Stimulated activated CD4-positive, alpha-beta T cell treated with anti-CD3 and anti-CD28 coated beads, Interleukin-2, amount 100 ng/mL, for 4 hours (primary cell): ENCODE data around the gene LINGO3.

ENCODE experiments used
- DNase-seq: peaks from one replicate; pipeline ENCODE4 v3.0.0-alpha.2; 2020; ENCODE audit warnings: low read depth

The LINGO3 gene

DNA sequence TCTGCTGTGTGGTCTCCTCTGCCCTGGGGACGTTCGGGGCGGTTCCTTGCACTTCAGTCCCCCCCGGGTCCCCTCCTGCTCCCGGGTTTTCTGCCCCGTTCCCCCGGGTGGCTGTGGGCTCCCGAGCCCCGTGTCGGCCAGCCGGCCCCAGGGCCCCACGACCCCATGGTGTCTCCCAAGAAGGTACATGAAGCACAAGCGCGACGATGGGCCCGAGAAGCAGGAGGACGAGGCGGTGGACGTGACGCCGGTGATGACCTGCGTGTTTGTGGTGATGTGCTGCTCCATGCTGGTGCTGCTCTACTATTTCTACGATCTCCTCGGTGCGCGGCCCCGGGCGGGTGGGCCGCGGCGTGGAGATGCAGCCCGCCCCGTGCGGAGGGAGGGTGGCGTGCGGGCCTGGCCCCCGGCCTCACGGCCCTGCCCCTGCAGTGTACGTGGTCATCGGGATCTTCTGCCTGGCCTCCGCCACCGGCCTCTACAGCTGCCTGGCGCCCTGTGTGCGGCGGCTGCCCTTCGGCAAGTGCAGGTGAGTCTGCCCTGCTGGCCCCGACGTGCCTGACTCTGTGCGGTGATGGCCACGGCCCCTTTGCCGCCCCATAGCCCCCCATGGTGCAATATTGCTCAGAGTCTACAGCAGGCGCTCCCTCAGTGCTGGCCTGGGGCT lies 31.8 kb upstream of the LINGO3 start:
- DNase-seq = no peak

DNA sequence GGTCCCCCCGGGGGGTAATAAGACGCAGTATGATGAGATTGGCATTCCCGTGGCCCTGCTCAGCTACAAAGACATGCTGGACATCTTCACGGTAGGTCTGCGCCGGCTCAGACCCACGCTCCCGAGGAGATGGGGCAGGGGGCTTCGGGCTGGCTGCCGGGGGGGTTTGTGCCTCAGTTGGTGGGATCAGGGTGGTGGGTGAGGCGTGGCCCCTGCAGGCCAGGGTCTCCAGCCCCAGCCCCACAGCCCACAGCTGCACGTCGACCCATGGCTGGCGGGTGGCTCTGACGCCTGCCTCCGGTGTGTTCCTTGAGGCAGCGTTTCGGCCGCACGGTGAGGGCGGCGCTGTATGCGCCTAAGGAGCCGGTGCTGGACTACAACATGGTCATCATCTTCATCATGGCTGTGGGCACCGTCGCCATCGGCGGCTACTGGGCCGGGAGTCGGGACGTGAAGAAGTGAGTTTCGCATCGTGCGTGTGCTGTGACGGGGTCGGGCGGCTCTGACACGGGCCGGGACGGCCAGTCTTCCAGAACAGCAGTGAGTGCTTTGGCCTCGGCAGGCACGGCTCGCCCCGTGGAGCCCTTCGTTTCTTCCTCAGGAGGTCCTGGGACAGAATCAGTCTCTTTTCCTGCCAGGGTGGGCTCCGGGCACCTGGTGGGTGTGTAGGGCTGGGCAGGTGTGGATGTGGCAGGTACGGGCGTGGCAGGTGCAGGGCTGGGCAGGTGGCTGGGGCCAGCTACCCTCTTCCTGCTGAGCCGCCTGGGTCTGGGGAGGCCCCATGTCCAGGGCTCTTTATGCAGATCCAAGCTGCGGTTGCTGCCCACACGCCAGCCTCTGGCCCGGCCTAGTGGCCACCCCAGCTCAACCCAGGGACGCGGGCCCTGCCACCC lies 31.0 kb upstream of the LINGO3 start:
- no peak for DNase-seq

DNA sequence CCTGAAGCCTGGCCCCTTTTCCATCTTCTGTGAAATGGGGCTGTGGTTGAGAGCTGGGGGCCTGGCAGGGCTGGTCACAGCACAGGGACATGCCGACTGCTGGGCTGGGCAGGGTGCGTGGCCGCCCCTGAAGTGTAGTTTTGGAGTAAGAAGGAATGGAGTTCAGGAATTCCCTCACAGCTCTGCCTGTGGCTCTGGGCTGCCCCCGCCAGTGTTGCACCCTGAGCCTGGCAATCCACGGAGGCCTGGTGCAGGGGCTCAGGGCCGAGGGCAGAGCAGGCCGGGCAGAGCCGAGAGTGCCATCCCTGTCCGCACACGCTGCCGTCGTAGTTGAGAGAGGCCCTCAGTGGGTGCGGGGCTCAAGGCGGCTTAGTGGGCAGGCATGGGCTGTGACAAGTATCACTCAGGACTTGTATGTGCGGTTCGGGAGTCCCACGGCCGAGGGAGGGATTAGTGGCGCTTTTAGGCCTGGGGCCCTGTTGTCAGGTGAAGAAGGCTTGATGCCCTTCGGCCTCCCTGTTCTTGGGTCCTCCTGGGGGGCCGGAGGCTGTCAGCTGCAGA lies 30.2 kb upstream of the LINGO3 start:
- DNase-seq = no peak

DNA sequence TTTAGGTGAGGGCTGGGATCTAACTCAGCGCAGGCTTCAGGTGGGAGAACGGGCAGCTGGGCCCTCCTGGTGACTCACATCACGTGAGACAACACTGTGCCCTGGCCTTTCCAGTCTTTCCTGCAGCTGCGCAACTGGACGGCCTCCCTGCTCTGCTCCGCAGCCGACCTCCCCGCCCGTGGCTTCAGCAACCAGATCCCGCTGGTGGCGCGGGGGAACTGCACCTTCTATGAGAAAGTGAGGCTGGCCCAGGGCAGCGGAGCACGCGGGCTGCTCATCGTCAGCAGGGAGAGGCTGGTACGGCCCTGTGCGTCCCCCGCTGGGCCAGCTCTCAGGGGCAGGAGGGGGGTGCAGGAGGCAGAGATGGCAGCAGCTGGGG lies 29.4 kb upstream of the LINGO3 start:
- DNase-seq = no peak

DNA sequence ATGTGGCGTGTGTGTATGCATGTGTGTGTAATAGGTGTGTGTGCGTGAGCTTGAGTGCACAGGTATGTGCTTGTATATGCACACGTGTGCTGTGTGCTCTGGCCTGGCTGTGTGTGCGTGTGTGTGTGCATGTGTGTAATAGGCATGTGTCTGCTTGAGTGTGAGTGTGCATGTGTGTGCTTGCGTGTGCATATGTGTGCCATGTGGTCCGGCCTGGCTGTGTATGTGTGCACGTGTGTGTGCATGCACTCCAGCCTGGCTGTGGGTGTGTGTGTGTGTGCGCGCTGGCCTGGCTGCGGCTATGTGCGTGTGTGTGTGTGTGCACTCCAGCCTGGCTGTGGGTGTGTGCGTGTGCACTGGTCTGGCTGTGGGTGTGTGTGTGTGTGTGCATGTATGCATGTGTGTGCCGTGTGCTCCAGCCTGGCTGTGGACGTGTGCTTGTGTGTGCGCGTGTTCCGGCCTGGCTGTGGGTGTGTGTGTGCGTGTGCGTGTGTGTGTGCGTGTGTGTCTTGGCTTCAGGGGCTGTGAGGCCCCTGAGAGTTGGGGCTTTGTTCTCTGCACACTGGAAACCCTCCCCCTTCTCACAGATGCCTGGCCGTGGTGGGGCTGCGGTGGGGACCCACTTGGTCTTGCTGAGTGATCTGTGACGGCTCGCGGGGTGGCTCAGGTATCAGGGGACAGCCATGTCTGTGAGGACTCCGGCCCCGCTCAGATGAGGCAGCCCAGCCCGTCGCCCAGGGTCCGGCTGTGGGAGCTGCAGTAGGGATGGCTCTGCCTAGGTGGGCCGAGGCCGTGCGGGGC lies 28.8 kb upstream of the LINGO3 start:
- DNase-seq = no peak

DNA sequence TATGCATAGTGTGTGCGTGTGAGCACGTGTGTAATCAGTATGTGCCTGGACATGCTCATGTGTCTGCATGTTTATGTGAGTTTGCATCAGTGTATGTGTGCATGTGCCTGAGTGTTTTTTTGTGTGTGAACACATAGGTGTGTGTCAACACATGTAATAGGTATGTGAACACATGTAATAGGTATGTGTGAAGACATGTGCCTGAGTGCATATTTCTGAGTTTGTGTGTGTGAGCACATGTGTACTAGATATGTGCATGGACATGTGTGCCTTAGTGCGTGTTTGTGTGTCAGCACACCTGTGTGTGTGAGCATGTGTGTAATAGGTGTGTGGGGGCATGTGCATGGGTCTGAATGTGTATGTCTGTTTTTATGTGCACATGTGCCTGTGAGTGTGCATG lies 27.9 kb upstream of the LINGO3 start:
- DNase-seq = no peak

DNA sequence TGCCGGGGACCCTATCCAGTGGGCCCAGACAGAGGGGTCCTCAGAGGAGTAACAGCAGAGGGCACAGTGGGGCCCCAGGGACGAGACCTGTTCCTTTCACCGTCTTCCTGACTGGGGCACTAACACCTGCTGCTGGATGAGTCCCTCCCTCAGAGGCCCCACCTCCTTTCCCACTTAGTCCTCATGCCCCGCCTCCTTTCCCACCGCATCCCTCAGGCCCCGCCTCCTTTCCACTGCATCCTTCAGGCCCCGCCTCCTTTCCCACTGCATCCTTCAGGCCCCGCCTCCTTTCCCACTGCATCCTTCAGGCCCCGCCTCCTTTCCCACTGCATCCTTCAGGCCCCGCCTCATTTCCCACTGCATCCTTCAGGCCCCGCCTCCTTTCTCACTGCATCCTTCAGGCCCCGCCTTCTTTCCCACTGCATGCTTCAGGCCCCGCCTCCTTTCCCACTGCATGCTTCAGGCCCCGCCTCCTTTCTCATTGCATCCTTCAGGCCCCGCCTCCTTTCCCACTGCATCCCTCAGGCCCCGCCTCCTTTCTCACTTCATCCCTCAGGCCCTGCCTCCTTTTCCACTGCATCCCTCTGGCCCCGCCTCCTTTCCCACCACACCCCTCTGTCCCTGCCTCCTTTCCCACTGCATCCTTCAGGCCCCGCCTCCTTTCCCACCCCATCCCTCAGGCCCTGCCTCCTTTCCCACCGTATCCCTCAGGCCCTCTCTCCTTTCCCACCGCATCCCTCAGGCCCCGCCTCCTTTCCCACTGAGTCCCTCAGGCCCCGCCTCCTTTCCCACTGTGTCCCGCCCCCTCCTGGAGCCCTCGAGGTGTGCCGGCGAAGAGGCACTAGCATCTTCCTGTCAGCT lies 27.3 kb upstream of the LINGO3 start:
- DNase-seq = no peak

DNA sequence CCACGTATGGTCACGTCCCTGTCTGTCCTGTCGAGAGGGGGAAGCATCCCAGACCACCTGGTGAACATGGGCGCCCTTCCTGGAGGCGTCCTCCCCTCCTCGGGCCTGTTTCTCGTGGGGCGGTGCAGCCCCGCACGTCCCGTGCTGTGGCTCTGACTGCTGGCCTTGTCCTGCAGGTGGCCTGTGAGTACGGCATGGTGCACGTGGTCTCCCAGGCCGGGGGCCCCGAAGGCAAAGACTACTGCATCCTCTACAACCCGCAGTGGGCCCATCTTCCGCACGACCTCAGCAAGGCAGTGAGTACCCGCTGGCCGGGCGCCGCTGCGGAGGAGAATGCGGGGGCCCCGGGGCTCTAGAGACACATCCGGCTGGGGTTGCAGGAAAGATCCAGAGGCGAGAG lies 26.5 kb upstream of the LINGO3 start:
- no peak for DNase-seq

DNA sequence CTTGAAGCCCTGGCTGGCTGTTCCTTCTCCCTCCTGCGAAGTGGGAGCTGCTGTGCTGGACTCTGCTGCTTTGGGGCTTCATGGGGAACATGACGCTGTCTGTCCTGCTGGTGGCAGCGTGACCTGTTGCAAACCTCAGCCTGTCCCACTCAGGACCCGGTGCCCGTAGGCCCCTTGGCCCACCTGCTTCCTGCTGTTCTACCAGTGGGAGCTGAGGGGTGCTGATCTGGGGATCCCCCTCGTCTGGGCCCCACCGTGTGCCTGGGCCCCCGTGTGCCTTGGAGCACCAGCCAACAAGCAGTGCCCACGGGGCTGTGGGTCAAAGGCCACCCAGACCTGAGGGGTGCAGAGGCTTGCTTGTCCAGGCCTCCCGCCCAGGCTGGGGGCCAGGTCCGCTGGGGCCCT lies 25.9 kb upstream of the LINGO3 start:
- DNase-seq = no peak

DNA sequence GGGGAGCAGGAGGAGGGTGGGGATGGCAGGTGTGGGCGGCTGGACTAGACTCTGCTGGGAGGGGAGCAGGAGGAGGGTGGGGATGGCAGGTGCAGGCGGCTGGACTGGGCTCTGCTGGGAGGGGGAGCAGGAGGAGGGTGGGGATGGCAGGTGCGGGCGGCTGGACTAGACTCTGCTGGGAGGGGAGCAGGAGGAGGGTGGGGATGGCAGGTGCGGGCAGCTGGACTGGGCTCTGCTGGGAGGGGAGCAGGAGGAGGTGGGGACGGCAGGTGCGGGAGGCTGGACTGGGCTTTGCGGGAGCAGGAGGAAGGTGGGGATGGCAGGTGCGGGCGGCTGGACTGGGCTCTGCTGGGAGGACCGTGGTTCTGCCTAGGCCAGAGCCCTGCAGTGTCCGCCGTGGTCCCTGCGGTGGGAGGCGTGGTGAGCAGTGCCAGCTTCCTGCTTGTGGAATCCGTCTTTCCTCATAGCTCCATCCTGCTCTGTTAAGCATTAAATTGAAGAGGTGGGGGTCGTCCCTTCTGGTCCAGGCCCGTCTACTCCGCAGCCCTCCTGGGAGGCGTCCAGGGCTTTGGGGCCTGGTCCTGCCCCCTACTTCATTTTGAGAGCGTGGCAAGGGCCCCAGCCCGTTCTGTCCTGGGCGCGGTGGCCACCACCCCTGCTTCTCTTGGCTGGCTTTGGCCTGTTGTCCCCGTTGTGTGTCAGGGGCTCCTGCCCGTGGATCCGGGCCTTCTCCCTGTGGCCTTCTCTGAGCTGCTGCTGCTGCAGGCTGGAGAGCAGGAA lies 25.3 kb upstream of the LINGO3 start:
- DNase-seq = no peak

DNA sequence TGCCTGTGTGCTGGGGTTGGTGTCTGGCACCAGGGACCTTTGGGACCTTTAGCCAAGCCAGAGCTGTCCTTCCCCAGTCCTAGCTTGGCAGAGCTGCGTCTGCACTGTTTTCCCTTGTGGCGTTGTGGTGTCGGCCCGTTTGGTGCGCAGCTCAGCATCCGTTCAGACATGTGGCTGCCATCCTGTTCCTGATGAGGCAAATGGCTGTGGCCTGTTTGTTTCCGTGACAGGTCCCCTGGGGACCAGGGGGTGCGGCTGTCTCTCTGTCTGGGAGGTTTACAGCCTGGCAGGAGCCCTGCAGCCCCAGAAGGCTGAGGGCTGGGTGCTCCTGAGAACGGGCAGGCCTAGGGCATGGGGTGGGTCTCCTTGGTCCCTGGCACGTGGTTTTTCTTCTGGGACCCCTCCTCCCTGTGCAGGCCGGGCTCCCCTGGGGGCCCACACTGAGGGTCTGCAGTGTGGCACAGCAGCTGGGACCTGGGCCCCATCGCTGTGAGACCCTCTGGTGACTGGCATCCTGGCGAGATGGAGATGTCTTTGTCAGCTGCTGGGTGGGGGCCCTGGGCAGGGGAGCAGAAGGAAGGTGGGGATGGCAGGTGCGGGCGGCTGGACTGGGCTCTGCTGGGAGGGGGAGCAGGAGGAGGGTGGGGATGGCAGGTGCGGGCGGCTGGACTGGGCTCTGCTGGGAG lies 24.5 kb upstream of the LINGO3 start:
- no peak for DNase-seq

DNA sequence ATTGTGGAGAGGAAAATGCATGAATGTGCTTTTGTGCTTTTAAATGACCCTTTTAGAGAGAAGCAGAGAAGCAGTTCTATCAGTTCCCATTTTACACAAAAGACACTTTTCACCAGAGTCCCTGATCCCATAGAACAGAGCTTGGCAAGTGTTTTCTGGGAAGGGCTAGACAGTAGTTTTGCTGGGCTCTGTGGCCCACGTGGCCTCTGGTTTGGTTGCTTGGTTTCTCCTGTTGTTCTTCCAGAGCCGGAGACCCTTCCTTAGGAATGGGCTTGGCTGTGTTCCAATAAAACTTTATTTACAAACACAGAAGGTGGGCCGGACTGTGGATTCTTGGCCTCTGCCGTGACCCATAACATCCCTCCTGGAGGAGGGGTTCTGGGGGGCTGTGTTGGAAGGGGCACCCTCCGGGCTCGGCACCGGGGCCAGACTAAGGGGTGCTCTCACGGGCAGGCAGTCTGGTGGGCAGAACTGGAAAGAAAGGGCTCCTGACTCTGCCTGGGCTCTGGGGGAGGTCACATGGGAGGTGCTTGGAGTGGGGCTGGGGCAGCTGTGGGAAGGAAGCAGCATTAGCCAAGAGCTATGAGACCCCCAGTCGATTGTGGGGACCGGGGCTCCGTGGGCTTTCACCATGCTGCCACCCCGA lies 23.8 kb upstream of the LINGO3 start:
- no peak for DNase-seq

DNA sequence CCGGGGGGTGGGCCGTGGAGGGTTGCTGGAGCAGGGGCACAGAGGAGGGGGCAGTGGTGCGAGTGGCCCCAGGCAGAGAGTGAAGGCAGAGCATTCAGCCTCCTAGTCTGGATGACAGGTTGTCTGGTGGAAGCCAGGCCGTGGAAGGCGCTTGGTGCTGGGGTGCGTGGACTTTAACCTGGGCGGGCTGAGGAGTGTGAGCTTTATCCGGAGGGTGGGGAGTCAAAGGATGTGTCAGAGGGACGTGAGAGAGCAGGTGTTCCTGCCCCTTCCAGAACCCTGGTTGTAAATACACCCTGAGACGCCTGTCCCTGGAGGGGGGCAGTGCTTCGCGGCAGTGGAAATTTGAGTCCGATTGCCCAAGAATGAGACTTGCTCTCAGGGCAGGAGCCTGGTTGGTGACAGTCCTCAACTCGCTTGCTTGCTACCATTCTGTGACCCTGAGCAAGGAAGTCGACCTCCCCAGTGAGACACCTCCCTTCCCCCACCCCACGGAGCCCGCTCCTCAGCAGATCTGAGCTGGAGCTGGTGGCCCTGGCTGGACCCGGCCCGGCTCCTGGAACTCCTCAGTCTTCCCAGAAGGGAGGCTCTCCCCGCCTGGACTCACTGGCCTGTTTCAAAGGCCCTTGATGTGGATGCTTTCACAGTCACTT lies 22.8 kb upstream of the LINGO3 start:
- DNase-seq = no peak

DNA sequence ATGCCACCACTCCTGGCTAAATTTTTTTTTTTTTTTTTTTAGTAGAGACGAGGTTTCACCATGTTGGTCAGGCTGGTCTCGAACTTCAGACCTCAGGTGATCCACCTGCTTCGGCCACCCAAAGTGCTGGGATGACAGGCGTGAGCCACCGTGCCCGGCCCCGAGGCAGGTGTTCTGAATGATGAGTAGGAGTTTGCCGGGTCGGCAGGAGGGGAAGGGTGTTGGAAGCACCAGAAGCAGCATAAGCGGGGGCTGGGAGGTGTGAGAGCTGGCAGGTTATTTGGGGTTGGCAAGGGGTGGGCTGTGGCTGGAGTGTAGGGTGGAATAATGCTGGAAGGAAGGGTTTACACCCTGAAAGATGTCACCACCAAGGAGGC lies 22.3 kb upstream of the LINGO3 start:
- no peak for DNase-seq

DNA sequence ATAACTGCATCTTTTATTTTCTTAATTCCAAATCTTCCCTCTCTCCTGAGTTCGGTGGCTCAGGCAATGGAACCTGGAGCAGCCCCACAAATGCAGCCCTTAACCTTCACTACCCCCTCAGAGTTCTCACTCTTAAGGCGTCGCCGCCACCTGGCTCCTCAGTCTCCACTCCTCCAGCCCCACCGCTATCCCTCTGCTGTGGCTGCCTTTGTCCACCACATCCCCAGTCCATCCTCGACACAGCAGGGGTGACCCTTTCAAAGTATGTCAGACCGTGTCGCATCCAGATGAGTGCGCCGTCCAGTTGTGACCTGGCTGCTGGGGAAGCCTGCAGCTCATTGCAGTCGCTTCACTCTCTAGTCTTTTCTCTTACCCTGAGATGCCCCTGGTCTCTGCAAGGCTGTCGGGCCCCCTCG lies 21.6 kb upstream of the LINGO3 start:
- no peak for DNase-seq

DNA sequence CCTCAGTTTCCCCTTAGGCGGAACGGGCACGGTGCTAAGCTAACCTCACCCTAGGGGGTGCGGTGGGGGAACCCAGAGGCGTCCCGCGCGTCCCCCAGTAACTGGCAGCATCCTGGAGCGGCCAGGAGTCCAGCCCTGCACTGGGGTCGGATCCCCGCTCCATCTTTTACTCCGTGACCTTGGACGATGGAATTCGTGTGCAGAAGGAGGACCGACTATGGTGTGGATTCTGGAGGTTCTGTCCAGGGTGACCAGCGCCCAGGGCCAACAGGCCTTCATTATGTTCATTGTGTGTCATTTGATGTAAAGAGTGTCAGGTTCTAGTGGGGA lies 21.2 kb upstream of the LINGO3 start:
- no peak for DNase-seq

DNA sequence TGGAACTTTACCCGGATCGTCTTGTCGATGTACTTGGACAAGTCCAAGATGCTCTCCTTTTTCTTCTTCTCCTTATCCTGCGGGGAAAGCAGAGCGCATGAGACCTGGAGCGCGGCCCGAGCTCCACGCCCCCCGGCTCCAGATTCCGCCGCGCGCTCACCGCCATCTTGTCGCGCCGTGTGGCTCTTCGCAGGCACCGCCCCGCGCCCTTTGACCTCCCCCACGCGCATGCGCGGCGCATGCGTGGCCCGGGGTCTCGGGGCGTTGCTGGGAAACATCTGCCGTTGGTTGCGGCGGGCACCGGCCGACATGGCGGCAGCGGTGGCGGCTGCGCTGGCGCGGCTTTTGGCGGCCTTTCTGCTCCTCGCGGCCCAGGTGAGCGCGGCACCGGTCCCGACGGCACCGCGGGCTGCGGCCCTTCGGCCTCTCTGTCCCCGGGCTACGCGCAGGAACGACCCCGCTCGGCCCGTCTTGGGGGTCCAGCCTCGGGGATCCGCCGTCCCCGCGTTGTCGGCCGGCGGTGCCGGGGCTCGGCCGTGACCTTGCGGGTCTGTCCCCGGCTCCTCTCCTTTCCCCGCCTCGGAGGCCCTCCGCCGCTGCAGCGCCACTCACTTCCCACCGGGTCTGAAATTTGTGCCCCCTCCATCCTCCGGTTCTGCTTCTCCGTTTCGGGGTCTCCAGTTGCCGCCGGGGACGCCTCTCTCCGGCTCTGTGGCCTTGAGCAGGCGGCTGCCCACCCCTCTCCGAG lies 20.6 kb upstream of the LINGO3 start, which contains the start of the genes LSM7 and SPPL2B:
TSS of gene LSM7 (minus strand) at position 186 of the 748 bp plus-strand sequence. CDS start at position 166, 20 bp downstream.
TSS of gene SPPL2B (plus strand) at position 284 of the 748 bp plus-strand sequence. CDS start at position 310, 26 bp downstream.
- DNase-seq = peak; percentile 90

DNA sequence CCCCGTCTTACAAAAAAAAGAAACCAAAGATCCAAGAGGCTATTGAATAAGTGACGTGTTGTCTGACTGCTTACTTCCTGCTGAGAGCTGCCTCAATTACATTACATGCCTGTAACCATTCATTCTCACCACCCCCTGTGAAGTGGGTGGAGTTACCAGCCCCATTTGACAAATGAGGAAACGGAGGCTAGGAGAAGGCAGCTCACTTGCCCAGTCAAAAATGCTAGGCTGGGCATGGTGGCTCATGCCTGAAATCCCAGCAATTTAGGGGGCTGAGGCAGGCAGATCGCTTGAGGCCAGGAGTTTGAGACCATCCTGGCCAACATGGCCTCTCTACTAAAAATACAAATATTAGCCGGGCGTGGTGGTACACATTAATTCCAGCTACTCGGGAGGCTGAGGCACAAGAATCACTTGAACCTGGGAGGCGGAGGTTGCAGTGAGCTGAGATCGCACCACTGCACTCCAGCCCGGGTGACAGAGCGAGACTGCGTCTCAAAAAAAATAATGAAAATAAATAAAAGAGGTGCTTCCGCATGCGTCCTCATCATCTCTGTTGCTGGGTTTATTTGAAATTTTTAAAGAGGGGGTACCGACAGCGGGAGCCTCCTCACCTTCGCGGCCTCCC lies 19.9 kb upstream of the LINGO3 start:
- peak; percentile 63 for DNase-seq
